HepG2 (cell line): ENCODE data around the gene NAV3. TPM values are rescaled to one million over a fixed set of nuclear protein-coding genes. Genes with fewer than 3 reads are reported as not detected.

ENCODE experiments used
- ATAC-seq: fragments of 200-7000 bp; cut with Tn5 transposase; 3 replicates; pipeline ENCODE4 v1.9.1; 2020; ENCODE audit warnings: mild to moderate bottlenecking, moderate library complexity
- BruUV-seq: library from RNA; stranded (reverse); fragments of 400-500 nt; replicated peaks from 2 replicates; lab custom pipeline; 2021; lab: Mats Ljungman, UMichigan
- CTCF ChIA-PET: fragments of 300-600 bp; formaldehyde crosslinking; extraction: SDS; loops from one replicate; lab custom pipeline; 2021; ENCODE audit warnings: low total read pairs, inconsistent platforms, low intra/inter-chr PET ratio; lab: Yijun Ruan, JAX
- POLR2A ChIA-PET: fragments of 350-600 bp; sonication (Branson Sonifier 250); formaldehyde crosslinking; loops from one replicate; lab custom pipeline; 2020; ENCODE audit warnings: antibody characterized with exemption, inconsistent platforms; lab: Yijun Ruan, JAX
- DNase-seq: peaks from one replicate; pipeline ENCODE4 v3.0.0-alpha.2; 2015; ENCODE audit warnings: low spot score
- FAIRE-seq: peaks from 3 replicates; lab custom pipeline; 2011; peaks lifted over from hg19 to GRCh38; lab: Jason Lieb, UNC
- H2AFZ ChIP-seq: one replicate; pipeline ENCODE4 v1.6.1; 2011; ENCODE audit warnings: low read length, inconsistent platforms
- H3K27ac ChIP-seq: fragments of 300-600 bp; 3 replicates; pipeline ENCODE4 v1.8.0; 2011; ENCODE audit warnings: mixed run types, mild to moderate bottlenecking, mixed read lengths, low read length, inconsistent platforms; ENCODE audit not compliant: insufficient read depth; ENCODE audit errors: extremely low read length
- H3K27me3 ChIP-seq, 2 experiments: fragments of 200-600 bp in 1 of 2; 2 replicates in 1 of 2; 3 replicates in 1 of 2; pipeline versions ENCODE4 v1.6.0 to v1.8.0; 2011; ENCODE audit warnings: low read length in 2 of 2, mild to moderate bottlenecking in 2 of 2, moderate library complexity in 2 of 2, inconsistent platforms in 1 of 2; ENCODE audit not compliant: insufficient read depth in 2 of 2, control insufficient read depth in 1 of 2
- H3K36me3 ChIP-seq, 2 experiments: fragments of 200-600 bp in 1 of 2; replicated peaks in 1 of 2; 2 replicates in 1 of 2; 3 replicates in 1 of 2; pipeline versions ENCODE4 v1.5.1 to v1.8.0; 2011; ENCODE audit warnings: low read length in 2 of 2, inconsistent platforms in 1 of 2; ENCODE audit not compliant: insufficient read depth in 2 of 2, control insufficient read depth in 1 of 2
- H3K4me1 ChIP-seq: 2 replicates; pipeline ENCODE4 v1.5.1; 2012; ENCODE audit warnings: low read length, inconsistent platforms; ENCODE audit not compliant: insufficient read depth
- H3K4me2 ChIP-seq: 2 replicates; pipeline ENCODE4 v1.6.0; 2011; ENCODE audit warnings: low read depth, low read length, inconsistent platforms
- H3K4me3 ChIP-seq, 3 experiments: fragments of 200-600 bp in 1 of 3; sonication (generic), shearing (Covaris generic) in 1 of 3; replicated peaks in 1 of 3; 2 replicates each; pipeline ENCODE4 v1.5.1; 2011 to 2016; ENCODE audit warnings: low read length in 3 of 3, inconsistent platforms in 2 of 3, low read depth in 2 of 3, mild to moderate bottlenecking in 2 of 3, control low read depth in 1 of 3, mixed read lengths in 1 of 3; ENCODE audit not compliant: insufficient read depth in 1 of 3
- H3K79me2 ChIP-seq: one replicate; pipeline ENCODE4 v1.6.1; 2011; ENCODE audit warnings: low read length, inconsistent platforms; ENCODE audit not compliant: insufficient read depth
- H3K9ac ChIP-seq: 2 replicates; pipeline ENCODE4 v1.6.0; 2011; ENCODE audit warnings: mild to moderate bottlenecking, low read depth, low read length, inconsistent platforms; ENCODE audit not compliant: insufficient read depth
- H3K9me3 ChIP-seq: 2 replicates; pipeline ENCODE4 v1.5.1; 2012; ENCODE audit warnings: mild to moderate bottlenecking, low read length
- H4K20me1 ChIP-seq: 2 replicates; pipeline ENCODE4 v1.6.0; 2011; ENCODE audit warnings: inconsistent platforms, mild to moderate bottlenecking, low read length, moderate library complexity; ENCODE audit not compliant: insufficient read depth
- NR2F6 ChIP-seq, 2 experiments: IDR thresholded peaks; 2 replicates each; pipeline ENCODE4 v1.6.1; 2016; ENCODE audit warnings: antibody characterized with exemption in 1 of 2, mild to moderate bottlenecking in 1 of 2
- RCOR2 ChIP-seq: IDR thresholded peaks from 2 replicates; pipeline ENCODE4 v1.6.1; 2016; ENCODE audit warnings: missing biosample characterization, missing genetic modification reagents
- TFE3 ChIP-seq: IDR thresholded peaks from 2 replicates; pipeline ENCODE4 v1.6.1; 2016
- ZFY ChIP-seq: sonication (generic); formaldehyde crosslinking; IDR thresholded peaks from 2 replicates; pipeline ENCODE4 v1.4.0; 2020; ENCODE audit warnings: missing genetic modification reagents
- ZNF33A ChIP-seq: sonication (generic); formaldehyde crosslinking; IDR thresholded peaks from 2 replicates; pipeline ENCODE4 v1.5.1; 2020; ENCODE audit warnings: missing genetic modification reagents, mild to moderate bottlenecking, moderate library complexity, borderline replicate concordance
- ZNF34 ChIP-seq: sonication (generic); formaldehyde crosslinking; IDR thresholded peaks from 2 replicates; pipeline ENCODE4 v1.4.0; 2020; ENCODE audit warnings: mild to moderate bottlenecking, missing genetic modification reagents, borderline replicate concordance
- ZNF510 ChIP-seq: sonication (generic); formaldehyde crosslinking; IDR thresholded peaks from 2 replicates; pipeline ENCODE4 v1.4.0; 2020; ENCODE audit warnings: low read depth, mild to moderate bottlenecking, missing genetic modification reagents
- ZNF740 ChIP-seq: sonication (generic); formaldehyde crosslinking; IDR thresholded peaks from 2 replicates; pipeline ENCODE4 v1.4.0; 2020; ENCODE audit warnings: missing genetic modification reagents
- WGBS: methylation state at CpG from one replicate; pipeline ENCODE4 v1.1.6; 2017; ENCODE audit warnings: low lambda C conversion rate; 5-methylcytosine and 5-hydroxymethylcytosine counted together
- in situ Hi-C: cut with HindIII; loops from 2 replicates; pipeline ENCODE4 v1.10.0; 2017; ENCODE audit warnings: low pct_unique_long_range_greater_than_20kb; ENCODE audit not compliant: extremely low pct_ligation_motif_present
- intact Hi-C: fragments of 100-400 bp; cut with micrococcal nuclease; formaldehyde crosslinking; loops from one replicate; pipeline ENCODE4 v1.10.0; 2022; ENCODE audit not compliant: unreplicated experiment
- polyA plus RNA-seq, 8 experiments: library from polyadenylated mRNA; depleted of rRNA in 3 of 8; stranded (reverse) in 7 of 8; unstranded in 1 of 8; fragments of >200 nt; fragmentation: Illumina TruSeq in 4 of 8; extraction: Trizol in 4 of 8; gene quantifications; 2 replicates each; pipeline versions ENCODE4 v1.2.1 to v1.2.3, GENCODE V29; 2011 to 2016; ENCODE audit warnings: low read depth in 4 of 8, missing spikeins in 1 of 8, mixed read lengths in 1 of 8; ENCODE audit not compliant: insufficient read depth in 1 of 8
- total RNA-seq, 5 experiments: library from RNA; depleted of rRNA; stranded (reverse); fragments of >200 nt; fragmentation: Illumina TruSeq; extraction: Trizol; gene quantifications; 2 replicates each; pipeline ENCODE4 v1.2.3, GENCODE V29; 2016; ENCODE audit warnings: low read depth in 1 of 5

The NAV3 gene
- total and polyA plus RNA-seq, 2 of the 13 experiments (the other 11 are each of a cell fraction or from before 2014, with no cell fraction given): 0.01 to 0.18 TPM

GRCh38 chr12:78244916-78245507 is 414.3 kb downstream of the NAV3 start:
- no peaks in the 10 kb centered on the region for H3K9me3 ChIP-seq
- no peaks in the 10 kb centered on the region for H3K79me2 ChIP-seq
- H4K20me1 ChIP-seq: no peaks in the 10 kb centered on the region
- 0% methylated on average over 2 of the region's 2 CpGs for WGBS
- intact Hi-C loops (no loop called here), in situ Hi-C loops (no loop called here)
- ChIA-PET POLR2A (no interaction called here), CTCF (no interaction called here)
- FAIRE-seq (no peak), DNase-seq (no peak), ATAC-seq (no peak)
- no peak overlapping the region for H3K9ac ChIP-seq
- no TSS peak for BruUV-seq
- no peaks in the 10 kb centered on the region for H3K36me3 ChIP-seq
- no peaks in the 10 kb centered on the region for H3K4me1 ChIP-seq
- H3K27me3 ChIP-seq: no peaks in the 10 kb centered on the region; a peak in 1 of 5 replicates
- no peak overlapping the region for H3K4me3 ChIP-seq
- no peak overlapping the region for H3K4me2 ChIP-seq
- H2AFZ ChIP-seq: no peak overlapping the region
- H3K27ac ChIP-seq: no peak overlapping the region
- TF ChIP-seq ZNF740 (CRISPR knock-in tag) (no peak), ZFY (CRISPR knock-in tag) (no peak), TFE3 (CRISPR knock-in tag) (no peak), RCOR2 (CRISPR knock-in tag) (no peak), ZNF34 (no peak), ZNF33A (CRISPR knock-in tag) (no peak), NR2F6 (IDR thresholded peaks at IDR 0.05) (no peak), NR2F6 (CRISPR knock-in tag; IDR thresholded peaks at IDR 0.05) (no peak), ZNF510 (CRISPR knock-in tag) (no peak)
